Measurements from ENCODE around the gene RMP24.

RMP24 gene

DNA sequence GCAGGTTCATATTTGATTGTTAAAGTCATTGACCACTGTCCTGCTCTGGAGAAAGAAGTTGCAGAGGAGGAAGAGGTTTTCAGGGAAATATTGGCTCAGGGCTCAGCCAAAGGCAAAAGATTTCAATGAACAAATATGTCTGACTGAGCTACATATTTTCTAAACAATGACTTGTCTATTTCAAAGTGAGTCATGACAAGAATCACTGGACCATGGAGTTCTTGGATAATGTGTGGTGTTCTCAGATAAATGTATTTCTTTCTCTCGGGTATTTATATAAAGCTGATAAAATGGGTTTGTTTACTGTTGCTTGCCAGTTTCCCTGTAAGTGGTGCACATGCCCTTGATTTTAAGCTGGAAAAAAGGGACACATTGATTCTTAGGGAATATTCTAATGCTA, 34.3 kb upstream of the RMP24 start:
- Histone ChIP-seq H3K27me3 (ENCODE audit: insufficient read depth, poor library complexity, severe bottlenecking) (peaks cover 2% of the 10 kb centered on the region), H3K4me3 (replicated peaks; ENCODE audit: insufficient read depth, low read length) (no peak overlapping the region), H3K27ac (replicated peaks) (no peak overlapping the region)
- TF ChIP-seq POLR2AphosphoS5 (IDR thresholded peaks at IDR 0.05; ENCODE audit: low read depth) (no peak), SPI1 (IDR thresholded peaks at IDR 0.05; ENCODE audit: borderline replicate concordance, low read depth) (no peak), GABPA (IDR thresholded peaks at IDR 0.05; ENCODE audit: low read depth) (no peak)
- TF ChIP-seq, protein P1, sequence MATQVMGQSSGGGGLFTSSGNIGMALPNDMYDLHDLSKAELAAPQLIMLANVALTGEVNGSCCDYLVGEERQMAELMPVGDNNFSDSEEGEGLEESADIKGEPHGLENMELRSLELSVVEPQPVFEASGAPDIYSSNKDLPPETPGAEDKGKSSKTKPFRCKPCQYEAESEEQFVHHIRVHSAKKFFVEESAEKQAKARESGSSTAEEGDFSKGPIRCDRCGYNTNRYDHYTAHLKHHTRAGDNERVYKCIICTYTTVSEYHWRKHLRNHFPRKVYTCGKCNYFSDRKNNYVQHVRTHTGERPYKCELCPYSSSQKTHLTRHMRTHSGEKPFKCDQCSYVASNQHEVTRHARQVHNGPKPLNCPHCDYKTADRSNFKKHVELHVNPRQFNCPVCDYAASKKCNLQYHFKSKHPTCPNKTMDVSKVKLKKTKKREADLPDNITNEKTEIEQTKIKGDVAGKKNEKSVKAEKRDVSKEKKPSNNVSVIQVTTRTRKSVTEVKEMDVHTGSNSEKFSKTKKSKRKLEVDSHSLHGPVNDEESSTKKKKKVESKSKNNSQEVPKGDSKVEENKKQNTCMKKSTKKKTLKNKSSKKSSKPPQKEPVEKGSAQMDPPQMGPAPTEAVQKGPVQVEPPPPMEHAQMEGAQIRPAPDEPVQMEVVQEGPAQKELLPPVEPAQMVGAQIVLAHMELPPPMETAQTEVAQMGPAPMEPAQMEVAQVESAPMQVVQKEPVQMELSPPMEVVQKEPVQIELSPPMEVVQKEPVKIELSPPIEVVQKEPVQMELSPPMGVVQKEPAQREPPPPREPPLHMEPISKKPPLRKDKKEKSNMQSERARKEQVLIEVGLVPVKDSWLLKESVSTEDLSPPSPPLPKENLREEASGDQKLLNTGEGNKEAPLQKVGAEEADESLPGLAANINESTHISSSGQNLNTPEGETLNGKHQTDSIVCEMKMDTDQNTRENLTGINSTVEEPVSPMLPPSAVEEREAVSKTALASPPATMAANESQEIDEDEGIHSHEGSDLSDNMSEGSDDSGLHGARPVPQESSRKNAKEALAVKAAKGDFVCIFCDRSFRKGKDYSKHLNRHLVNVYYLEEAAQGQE (IDR thresholded peaks at IDR 0.05; ENCODE audit: insufficient replicate concordance, low read depth): no peak
- TF ChIP-seq, protein P2, sequence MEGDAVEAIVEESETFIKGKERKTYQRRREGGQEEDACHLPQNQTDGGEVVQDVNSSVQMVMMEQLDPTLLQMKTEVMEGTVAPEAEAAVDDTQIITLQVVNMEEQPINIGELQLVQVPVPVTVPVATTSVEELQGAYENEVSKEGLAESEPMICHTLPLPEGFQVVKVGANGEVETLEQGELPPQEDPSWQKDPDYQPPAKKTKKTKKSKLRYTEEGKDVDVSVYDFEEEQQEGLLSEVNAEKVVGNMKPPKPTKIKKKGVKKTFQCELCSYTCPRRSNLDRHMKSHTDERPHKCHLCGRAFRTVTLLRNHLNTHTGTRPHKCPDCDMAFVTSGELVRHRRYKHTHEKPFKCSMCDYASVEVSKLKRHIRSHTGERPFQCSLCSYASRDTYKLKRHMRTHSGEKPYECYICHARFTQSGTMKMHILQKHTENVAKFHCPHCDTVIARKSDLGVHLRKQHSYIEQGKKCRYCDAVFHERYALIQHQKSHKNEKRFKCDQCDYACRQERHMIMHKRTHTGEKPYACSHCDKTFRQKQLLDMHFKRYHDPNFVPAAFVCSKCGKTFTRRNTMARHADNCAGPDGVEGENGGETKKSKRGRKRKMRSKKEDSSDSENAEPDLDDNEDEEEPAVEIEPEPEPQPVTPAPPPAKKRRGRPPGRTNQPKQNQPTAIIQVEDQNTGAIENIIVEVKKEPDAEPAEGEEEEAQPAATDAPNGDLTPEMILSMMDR (IDR thresholded peaks at IDR 0.05; ENCODE audit: insufficient read depth, low read length): no peak
- DNase-seq (ENCODE audit: low read depth in 1 of 2, low spot score in 1 of 2): no peak

DNA sequence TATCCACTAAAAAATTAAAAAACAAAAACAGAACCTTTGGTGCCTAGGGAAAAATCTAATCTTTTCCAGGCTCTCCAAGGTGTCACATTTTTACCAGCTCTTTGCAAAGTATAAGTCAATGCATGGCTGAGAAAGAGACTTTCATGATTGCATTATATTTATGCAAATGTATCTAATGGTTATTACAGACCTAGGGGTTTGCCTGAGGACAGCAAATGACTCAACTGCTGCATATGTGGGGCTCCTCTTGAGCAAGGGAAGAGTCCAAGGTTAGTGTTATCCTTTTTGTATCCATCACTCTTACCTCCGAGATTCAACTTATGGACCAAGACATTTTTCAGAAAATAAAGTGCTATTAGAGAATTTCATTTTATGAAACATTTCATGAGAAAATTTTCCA, 33.9 kb upstream of the RMP24 start:
- H3K27me3 ChIP-seq (ENCODE audit: insufficient read depth, poor library complexity, severe bottlenecking): peaks cover 2% of the 10 kb centered on the region
- no peak overlapping the region for H3K4me3 ChIP-seq (replicated peaks; ENCODE audit: insufficient read depth, low read length)
- TF ChIP-seq POLR2AphosphoS5 (IDR thresholded peaks at IDR 0.05; ENCODE audit: low read depth) (no peak), GABPA (IDR thresholded peaks at IDR 0.05; ENCODE audit: low read depth) (no peak), SPI1 (IDR thresholded peaks at IDR 0.05; ENCODE audit: borderline replicate concordance, low read depth) (no peak)
- TF ChIP-seq, protein P1 (IDR thresholded peaks at IDR 0.05; ENCODE audit: insufficient replicate concordance, low read depth): no peak
- TF ChIP-seq, protein P2 (IDR thresholded peaks at IDR 0.05; ENCODE audit: insufficient read depth, low read length): no peak
- no peak overlapping the region for H3K27ac ChIP-seq (replicated peaks)
- no peak for DNase-seq (ENCODE audit: low read depth in 1 of 2, low spot score in 1 of 2)

DNA sequence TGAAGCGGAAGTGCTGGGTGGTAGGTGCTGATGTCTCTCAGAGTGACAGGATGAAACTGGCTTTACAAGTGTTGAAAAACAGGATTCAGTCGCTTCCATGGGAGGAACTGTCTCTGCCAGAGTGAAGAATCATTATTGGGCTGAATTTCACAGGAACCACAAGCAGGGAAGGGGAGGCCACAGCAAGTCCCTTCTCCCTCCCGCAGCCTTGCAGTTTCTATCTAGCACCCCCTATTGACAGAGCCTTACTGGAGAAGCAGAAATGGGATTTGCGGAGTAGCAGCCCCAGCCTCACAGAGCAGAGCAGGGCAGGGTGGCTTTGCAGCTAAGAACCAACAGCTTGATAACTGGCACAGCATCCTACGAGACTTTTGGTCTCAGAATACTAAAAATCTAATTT, 33.3 kb upstream of the RMP24 start:
- no peak overlapping the region for H3K4me3 ChIP-seq (replicated peaks; ENCODE audit: insufficient read depth, low read length)
- TF ChIP-seq SPI1 (IDR thresholded peaks at IDR 0.05; ENCODE audit: borderline replicate concordance, low read depth) (no peak), POLR2AphosphoS5 (IDR thresholded peaks at IDR 0.05; ENCODE audit: low read depth) (no peak), GABPA (IDR thresholded peaks at IDR 0.05; ENCODE audit: low read depth) (no peak)
- TF ChIP-seq, protein P1 (IDR thresholded peaks at IDR 0.05; ENCODE audit: insufficient replicate concordance, low read depth): no peak
- TF ChIP-seq, protein P2 (IDR thresholded peaks at IDR 0.05; ENCODE audit: insufficient read depth, low read length): no peak
- no peak overlapping the region for H3K27ac ChIP-seq (replicated peaks)
- peaks cover 2% of the 10 kb centered on the region for H3K27me3 ChIP-seq (ENCODE audit: insufficient read depth, poor library complexity, severe bottlenecking)
- no peak for DNase-seq (ENCODE audit: low read depth in 1 of 2, low spot score in 1 of 2)
